ENCODE measurements around the gene CEP290.
"Not testable (repeated sequence)": the region's sequence is repeated elsewhere in the genome, so short reads cannot be mapped to it uniquely, and the experiment has no call there.

Gene CEP290

DNA sequence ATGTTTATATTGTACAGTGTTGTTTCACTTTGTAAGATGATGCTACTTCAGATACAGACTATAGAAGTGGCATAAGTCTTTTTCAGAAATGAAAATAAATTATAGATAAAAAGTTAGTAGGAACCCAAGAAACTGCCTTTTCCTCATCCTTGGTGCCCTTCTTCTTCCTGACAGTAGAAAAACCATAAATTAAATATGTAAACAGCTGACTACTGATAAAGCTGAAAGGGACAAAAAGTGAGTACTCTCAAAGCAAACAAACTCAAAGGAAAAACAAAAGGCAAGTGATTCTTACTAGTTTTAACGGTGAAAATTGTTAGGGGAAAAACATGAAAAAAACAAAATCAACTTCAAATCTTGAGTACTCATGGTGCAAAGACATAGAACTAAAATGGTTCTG is 104.1 kb downstream of the CEP290 start:
- DNase-seq, result no peak

- no peak for DNase-seq
Observed at GRCh38 chr12:88036353-88036965, 105.4 kb downstream of the CEP290 start.

DNA sequence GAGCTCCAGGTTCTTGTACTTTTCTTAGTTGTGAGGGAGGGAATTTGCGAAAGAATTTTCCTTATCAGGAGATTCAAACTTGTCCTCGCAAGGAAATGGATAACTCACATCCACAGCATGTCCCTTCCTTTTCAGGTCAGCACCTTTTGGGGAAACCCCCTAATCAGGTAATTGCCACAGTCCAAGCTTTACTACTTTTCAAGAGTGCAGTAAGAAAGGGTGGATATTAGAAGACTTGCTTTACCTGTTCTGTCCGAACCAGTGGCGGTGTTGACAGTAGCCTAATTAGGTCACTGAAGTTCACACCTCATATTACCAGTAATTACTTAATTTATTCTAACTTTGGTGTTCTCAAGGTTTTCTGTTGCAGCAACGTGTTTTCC is 106.0 kb downstream of the CEP290 start:
- DNase-seq, result peak; percentile 16

- peak; percentile 86 for DNase-seq
Observed at GRCh38 chr12:88035271-88035906, 106.5 kb downstream of the CEP290 start.

DNA sequence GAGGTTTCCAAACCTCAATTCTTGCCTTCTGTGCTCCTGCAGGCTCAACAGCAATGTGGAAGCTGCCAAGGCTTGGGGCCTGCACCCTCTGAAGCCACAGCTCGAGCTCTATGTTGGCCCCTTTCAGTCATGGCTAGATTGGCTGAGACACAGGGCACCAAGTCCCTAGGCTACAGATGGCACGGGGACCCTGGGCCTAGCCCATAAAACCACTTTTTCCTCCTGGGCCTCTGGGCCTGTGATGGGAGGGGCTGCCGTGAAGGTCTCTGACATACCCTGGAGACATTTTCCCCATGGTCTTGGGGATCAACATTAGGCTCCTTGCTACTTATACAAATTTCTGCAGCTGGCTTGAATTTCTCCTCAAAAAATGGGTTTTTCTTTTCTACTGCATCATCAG is 110.7 kb downstream of the CEP290 start:
- not testable (repeated sequence) for DNase-seq

GRCh38 chr12:88029093-88029665 is 112.7 kb downstream of the CEP290 start, which contains the start of gene C12orf50:
C12orf50 (minus strand) TSS chr12:88029401; CDS start chr12:88026962, 2,439 bp downstream.
- no peak for DNase-seq

- no peak for DNase-seq
Observed at GRCh38 chr12:88026196-88026595, 115.7 kb downstream of the CEP290 start.

DNA sequence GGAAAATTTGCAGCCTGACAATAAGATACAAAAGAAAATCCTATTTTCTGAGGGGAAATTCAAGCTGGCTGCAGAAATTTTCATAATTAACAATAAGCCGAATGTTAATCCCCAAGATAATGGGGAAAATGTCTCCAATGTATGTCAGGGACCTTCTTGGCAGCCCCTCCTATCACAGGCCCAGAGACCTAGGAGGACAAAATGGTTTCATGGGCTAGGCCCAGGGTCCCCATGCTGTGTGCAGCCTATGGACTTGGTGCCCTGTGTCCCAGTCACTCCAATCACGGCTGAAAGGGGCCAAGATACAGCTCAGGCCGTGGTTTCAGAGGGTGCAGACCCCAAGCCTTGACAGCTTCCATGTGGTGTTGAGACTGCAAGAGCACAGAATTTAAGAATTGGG is 123.9 kb downstream of the CEP290 start:
- DNase-seq, result no peak

DNA sequence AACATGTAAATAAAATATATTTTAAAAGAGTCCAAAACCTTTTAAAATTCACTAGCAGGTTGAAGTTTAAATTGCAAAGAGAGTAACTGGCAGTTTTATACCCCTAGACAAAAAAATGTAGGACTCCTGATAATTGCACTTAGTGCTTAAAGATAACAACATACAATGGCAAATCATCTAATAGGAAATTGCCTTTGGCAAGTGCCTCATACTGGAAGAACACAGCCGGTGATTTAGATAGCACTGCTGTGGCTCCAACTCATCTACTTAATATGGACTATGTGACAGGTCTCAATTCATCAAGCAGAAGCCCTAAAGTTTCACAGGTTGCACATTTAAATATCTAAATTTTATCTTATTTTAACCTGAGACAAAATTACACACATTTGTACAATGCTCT is 126.1 kb downstream of the CEP290 start:
- DNase-seq, result no peak

DNA sequence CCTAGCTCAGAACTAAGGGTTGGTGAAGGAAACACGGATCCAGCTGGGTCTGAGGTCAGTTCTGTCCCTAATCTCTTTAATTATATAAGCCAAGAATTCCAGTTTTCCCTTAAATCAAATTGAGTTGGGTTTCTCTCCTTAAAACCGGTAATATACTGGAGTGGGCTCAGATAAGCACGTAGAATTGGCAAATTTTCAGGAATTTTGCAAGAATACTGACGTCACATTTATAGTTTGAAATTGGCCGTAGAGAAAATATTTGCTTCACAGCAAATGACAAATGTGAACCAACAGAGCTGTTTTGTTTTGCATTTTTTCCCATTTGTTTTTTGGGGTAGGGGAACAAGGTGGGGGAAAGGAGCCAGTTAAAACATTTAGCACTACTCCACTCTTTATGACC is 130.1 kb downstream of the CEP290 start:
- DNase-seq, result no peak

DNA sequence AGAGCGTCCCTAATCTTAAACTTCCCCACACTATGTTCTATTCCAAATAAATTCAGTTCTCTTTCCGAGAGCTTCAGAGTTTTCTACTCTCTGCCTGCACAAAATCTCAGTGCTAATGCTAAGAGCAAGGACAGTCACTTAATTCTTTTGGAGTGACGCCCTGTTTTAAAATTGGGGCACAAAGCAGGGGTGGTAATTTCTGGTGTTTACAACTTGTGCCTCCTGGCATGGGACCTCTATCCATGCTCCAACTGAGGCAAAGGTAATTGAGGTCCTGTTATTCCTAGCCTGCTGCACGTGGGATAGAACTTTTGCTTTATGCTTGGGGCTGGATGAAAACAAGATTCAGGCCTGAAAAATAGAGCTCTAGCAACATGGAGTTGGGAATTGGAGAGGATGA is 135.5 kb downstream of the CEP290 start:
- no peak for DNase-seq

DNA sequence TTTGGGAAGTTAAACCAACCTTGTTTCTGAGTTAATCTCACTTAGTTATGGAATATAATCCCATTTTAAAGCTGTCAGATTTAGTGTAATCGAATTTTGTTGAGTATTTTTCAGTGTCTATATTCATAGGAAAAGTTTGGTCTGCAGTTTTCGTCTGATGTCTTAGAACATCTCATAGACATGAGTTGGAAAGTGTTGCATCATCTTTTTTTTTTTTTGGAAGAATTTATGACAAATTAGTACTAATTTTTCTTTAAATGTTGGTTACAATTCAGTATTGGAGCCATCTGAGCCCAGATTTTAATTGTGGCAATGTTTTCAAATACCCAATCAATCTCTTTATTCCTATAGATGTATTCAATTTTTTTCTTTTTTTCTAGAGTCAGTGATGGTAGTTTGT is 140.6 kb downstream of the CEP290 start:
- DNase-seq, result no peak
